K562 (cell line): ENCODE measurements around the gene CDKN2AIP. TPM values are rescaled to one million over a fixed set of nuclear protein-coding genes. Genes with fewer than 3 reads are reported as not detected.

Source experiments
- FOSL1 ChIP-seq: fragments of 200-800 bp; sonication (Bioruptor generic); conservative IDR thresholded peaks from 2 replicates; pipeline ENCODE4 v1.6.1; 2016; ENCODE audit warnings: missing genetic modification characterization, missing compliant biosample characterization
- MIER1 ChIP-seq: fragments of 450-650 bp; IDR thresholded peaks from 2 replicates; pipeline ENCODE4 v1.6.1; 2016; ENCODE audit warnings: antibody characterized with exemption, mild to moderate bottlenecking, low read depth
- NBN ChIP-seq: fragments of 450-650 bp; IDR thresholded peaks from 2 replicates; pipeline ENCODE4 v1.6.1; 2016; ENCODE audit warnings: low read depth, mild to moderate bottlenecking
- RBM39 ChIP-seq: fragments of 200-400 bp; formaldehyde crosslinking; optimal IDR thresholded peaks from 2 replicates; pipeline ENCODE3; 2018; ENCODE audit warnings: low read depth, low read length
- THRAP3 ChIP-seq: fragments of 450-650 bp; IDR thresholded peaks from 2 replicates; pipeline ENCODE4 v1.6.1; 2016; ENCODE audit warnings: mild to moderate bottlenecking, inconsistent platforms, borderline replicate concordance
- YY1 ChIP-seq, 3 experiments: IDR thresholded peaks; 2 replicates each; pipeline ENCODE4 v1.6.1; 2011; ENCODE audit warnings: low read length in 2 of 3, mild to moderate bottlenecking in 2 of 3, moderate library complexity in 2 of 3, borderline replicate concordance in 1 of 3, control low read depth in 1 of 3, low read depth in 1 of 3; ENCODE audit not compliant: insufficient read depth in 3 of 3, insufficient replicate concordance in 2 of 3, control insufficient read depth in 1 of 3, insufficient read length in 1 of 3; ENCODE audit errors: extremely low read depth in 1 of 3
- ZNF695 ChIP-seq: fragments of 450-650 bp; formaldehyde crosslinking; IDR thresholded peaks from 2 replicates; pipeline ENCODE4 v1.4.0; 2020; ENCODE audit warnings: mild to moderate bottlenecking, moderate library complexity
- polyA plus RNA-seq, 8 experiments: library from polyadenylated mRNA; depleted of rRNA in 4 of 8; stranded (reverse) in 5 of 8; unstranded in 3 of 8; fragments of >200 nt; fragmentation: Nextera tagmentation in 2 of 8; fragmentation: Illumina TruSeq in 1 of 8; extraction: Ambion mirVana in 2 of 8; extraction: Trizol in 1 of 8; gene quantifications; 2 replicates each; pipeline versions ENCODE4 v1.2.1 to v1.2.3, GENCODE V29; 2011 to 2014; ENCODE audit warnings: inconsistent platforms in 1 of 8, missing spikeins in 1 of 8
- total RNA-seq, 7 experiments: library from RNA; depleted of rRNA in 6 of 7; stranded (reverse); fragments of >200 nt in 6 of 7; fragmentation: Illumina TruSeq in 2 of 7; extraction: Trizol in 2 of 7; gene quantifications; 2 replicates each; pipeline versions ENCODE4 v1.2.1 to v1.2.3, GENCODE V29; 2011 to 2021; ENCODE audit warnings: low replicate concordance in 1 of 7
- TF ChIP-seq, protein P1 (sequence below): sonication (generic); formaldehyde crosslinking; IDR thresholded peaks from 2 replicates; pipeline ENCODE4 v1.8.1; 2023; ENCODE audit warnings: missing genetic modification reagents, mild to moderate bottlenecking, borderline replicate concordance
- TF ChIP-seq, protein P2 (sequence below): fragments of 250-450 bp; sonication (Bioruptor Pico); IDR thresholded peaks from 2 replicates; pipeline ENCODE4 v1.4.0; 2020
- TF ChIP-seq, protein P3 (sequence below): fragments of 450-650 bp; IDR thresholded peaks from 2 replicates; pipeline ENCODE4 v1.7.1; 2018; ENCODE audit warnings: mild to moderate bottlenecking, low read depth; ENCODE audit not compliant: partially characterized antibody

The CDKN2AIP gene
- total and polyA plus RNA-seq, 9 of the 15 experiments (the other 6 are each of a cell fraction or from before 2014, with no cell fraction given) = 5.9 to 22.0 (median 19.7) TPM

DNA sequence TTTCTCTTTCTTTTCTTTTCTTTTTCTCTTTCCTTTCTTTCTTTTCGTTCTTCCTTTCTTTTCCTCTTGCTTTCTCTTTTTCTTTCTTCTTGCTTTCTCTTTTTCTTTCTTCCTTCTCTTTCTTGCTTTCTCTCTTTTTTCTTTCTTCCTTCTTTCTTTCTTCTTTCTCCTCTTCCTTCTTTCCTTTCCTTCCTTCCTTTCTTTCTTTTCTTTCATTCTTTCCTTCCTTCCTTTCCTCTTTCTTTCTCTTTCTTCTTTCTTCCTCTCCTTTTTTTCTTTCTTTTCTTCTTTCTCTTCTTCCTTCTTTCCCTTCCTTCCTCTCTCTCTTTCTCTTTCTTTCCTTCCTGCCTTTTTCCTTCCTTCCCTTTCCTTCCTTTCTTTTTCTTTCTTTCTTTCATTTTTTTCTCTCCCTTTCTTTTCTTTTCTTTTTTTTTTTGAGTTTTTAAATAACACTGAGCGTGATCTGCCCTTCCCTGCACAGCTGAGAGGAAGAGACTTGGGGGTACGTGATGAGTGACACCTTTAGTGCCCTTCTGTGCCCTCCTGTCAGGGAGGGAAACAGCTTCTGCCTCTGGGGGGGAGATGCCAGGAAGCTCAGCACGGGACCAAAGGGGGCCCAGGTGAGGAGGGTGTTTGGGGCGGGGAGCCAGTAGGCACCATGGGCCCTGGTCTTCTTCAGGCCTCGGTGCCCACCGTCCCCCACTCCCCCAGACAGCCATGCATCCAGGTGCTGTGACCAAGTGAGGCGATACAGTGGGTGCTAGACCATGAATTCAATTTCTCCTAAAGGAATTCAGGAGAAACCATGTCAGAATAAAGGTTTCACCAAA is 36.6 kb upstream of the CDKN2AIP start (continued):
- no peak for TF ChIP-seq RBM39
- TF ChIP-seq YY1 (IDR thresholded peaks at IDR 0.05; ENCODE audit: borderline replicate concordance in 1 of 3, control insufficient read depth in 1 of 3, extremely low read depth in 1 of 3, insufficient read depth in 3 of 3, insufficient read length in 1 of 3, insufficient replicate concordance in 2 of 3, low read depth in 1 of 3, low read length in 2 of 3) = no peak
- TF ChIP-seq THRAP3 = peak; percentile 97
- 0 out of 2 replicates have a peak, but pooled peaks have one; percentile 33 for TF ChIP-seq NBN
- TF ChIP-seq, protein P1, sequence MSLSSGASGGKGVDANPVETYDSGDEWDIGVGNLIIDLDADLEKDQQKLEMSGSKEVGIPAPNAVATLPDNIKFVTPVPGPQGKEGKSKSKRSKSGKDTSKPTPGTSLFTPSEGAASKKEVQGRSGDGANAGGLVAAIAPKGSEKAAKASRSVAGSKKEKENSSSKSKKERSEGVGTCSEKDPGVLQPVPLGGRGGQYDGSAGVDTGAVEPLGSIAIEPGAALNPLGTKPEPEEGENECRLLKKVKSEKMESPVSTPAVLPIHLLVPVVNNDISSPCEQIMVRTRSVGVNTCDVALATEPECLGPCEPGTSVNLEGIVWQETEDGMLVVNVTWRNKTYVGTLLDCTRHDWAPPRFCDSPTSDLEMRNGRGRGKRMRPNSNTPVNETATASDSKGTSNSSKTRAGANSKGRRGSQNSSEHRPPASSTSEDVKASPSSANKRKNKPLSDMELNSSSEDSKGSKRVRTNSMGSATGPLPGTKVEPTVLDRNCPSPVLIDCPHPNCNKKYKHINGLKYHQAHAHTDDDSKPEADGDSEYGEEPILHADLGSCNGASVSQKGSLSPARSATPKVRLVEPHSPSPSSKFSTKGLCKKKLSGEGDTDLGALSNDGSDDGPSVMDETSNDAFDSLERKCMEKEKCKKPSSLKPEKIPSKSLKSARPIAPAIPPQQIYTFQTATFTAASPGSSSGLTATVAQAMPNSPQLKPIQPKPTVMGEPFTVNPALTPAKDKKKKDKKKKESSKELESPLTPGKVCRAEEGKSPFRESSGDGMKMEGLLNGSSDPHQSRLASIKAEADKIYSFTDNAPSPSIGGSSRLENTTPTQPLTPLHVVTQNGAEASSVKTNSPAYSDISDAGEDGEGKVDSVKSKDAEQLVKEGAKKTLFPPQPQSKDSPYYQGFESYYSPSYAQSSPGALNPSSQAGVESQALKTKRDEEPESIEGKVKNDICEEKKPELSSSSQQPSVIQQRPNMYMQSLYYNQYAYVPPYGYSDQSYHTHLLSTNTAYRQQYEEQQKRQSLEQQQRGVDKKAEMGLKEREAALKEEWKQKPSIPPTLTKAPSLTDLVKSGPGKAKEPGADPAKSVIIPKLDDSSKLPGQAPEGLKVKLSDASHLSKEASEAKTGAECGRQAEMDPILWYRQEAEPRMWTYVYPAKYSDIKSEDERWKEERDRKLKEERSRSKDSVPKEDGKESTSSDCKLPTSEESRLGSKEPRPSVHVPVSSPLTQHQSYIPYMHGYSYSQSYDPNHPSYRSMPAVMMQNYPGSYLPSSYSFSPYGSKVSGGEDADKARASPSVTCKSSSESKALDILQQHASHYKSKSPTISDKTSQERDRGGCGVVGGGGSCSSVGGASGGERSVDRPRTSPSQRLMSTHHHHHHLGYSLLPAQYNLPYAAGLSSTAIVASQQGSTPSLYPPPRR (CRISPR knock-in tag) = no peak
- TF ChIP-seq, protein P2, sequence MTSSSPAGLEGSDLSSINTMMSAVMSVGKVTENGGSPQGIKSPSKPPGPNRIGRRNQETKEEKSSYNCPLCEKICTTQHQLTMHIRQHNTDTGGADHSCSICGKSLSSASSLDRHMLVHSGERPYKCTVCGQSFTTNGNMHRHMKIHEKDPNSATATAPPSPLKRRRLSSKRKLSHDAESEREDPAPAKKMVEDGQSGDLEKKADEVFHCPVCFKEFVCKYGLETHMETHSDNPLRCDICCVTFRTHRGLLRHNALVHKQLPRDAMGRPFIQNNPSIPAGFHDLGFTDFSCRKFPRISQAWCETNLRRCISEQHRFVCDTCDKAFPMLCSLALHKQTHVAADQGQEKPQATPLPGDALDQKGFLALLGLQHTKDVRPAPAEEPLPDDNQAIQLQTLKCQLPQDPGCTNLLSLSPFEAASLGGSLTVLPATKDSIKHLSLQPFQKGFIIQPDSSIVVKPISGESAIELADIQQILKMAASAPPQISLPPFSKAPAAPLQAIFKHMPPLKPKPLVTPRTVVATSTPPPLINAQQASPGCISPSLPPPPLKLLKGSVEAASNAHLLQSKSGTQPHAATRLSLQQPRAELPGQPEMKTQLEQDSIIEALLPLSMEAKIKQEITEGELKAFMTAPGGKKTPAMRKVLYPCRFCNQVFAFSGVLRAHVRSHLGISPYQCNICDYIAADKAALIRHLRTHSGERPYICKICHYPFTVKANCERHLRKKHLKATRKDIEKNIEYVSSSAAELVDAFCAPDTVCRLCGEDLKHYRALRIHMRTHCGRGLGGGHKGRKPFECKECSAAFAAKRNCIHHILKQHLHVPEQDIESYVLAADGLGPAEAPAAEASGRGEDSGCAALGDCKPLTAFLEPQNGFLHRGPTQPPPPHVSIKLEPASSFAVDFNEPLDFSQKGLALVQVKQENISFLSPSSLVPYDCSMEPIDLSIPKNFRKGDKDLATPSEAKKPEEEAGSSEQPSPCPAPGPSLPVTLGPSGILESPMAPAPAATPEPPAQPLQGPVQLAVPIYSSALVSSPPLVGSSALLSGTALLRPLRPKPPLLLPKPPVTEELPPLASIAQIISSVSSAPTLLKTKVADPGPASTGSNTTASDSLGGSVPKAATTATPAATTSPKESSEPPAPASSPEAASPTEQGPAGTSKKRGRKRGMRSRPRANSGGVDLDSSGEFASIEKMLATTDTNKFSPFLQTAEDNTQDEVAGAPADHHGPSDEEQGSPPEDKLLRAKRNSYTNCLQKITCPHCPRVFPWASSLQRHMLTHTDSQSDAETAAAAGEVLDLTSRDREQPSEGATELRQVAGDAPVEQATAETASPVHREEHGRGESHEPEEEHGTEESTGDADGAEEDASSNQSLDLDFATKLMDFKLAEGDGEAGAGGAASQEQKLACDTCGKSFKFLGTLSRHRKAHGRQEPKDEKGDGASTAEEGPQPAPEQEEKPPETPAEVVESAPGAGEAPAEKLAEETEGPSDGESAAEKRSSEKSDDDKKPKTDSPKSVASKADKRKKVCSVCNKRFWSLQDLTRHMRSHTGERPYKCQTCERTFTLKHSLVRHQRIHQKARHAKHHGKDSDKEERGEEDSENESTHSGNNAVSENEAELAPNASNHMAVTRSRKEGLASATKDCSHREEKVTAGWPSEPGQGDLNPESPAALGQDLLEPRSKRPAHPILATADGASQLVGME (CRISPR knock-in tag) = no peak
- no peak for TF ChIP-seq MIER1
- TF ChIP-seq, protein P3, sequence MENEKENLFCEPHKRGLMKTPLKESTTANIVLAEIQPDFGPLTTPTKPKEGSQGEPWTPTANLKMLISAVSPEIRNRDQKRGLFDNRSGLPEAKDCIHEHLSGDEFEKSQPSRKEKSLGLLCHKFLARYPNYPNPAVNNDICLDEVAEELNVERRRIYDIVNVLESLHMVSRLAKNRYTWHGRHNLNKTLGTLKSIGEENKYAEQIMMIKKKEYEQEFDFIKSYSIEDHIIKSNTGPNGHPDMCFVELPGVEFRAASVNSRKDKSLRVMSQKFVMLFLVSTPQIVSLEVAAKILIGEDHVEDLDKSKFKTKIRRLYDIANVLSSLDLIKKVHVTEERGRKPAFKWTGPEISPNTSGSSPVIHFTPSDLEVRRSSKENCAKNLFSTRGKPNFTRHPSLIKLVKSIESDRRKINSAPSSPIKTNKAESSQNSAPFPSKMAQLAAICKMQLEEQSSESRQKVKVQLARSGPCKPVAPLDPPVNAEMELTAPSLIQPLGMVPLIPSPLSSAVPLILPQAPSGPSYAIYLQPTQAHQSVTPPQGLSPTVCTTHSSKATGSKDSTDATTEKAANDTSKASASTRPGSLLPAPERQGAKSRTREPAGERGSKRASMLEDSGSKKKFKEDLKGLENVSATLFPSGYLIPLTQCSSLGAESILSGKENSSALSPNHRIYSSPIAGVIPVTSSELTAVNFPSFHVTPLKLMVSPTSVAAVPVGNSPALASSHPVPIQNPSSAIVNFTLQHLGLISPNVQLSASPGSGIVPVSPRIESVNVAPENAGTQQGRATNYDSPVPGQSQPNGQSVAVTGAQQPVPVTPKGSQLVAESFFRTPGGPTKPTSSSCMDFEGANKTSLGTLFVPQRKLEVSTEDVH = no peak
- TF ChIP-seq ZNF695 = no peak
- TF ChIP-seq FOSL1 (tag) = no peak
